Measurements from ENCODE around the gene MAP6D1. TPM values are rescaled to one million over a fixed set of nuclear protein-coding genes. Genes with fewer than 3 reads are reported as not detected.

The MAP6D1 gene
- total RNA-seq, 1 donor from 2014 or later = 1.2 TPM

DNA sequence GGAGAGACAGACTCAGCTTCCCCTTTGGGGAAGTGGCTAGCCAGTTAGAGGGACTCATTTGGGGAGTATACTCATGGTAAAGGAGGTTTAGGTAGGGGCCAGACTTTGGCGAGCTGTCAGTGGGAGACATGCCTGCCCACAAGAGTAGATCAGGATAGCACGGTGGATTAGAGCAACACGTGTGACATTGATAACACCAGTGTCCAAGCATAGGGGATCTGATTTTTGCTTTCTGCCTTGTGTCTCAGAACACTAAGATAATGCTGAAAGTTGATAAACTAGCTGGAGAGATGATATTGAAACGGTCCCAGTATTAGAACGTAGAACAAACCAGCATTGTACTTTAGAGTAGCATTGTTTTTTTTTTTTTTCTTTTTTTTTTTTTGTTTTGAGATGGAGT is 25.9 kb downstream of the MAP6D1 start:
- H3K4me1 ChIP-seq = no peaks in the 10 kb centered on the region

DNA sequence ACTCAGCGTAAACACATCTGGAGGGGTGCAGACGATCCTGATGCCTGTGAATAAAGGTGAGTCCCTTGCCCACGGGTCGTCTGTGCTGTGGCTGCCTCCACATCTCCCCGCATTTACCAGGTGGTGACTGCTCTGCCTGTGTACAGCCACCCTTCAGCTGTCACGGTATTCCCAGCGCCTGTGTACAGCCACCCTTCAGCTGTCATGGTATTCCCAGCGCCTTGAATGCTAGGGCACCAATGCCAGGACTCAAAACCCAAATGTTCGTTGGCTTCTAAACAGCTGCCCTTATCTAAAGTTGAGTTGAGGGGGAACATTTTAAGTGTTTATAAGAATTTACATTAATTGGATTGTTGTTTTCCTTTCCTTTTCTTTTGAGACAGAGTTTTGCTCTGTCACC is 27.4 kb downstream of the MAP6D1 start:
- Histone ChIP-seq H3K4me1 (no peaks in the 10 kb centered on the region), H3K27ac (no peak overlapping the region), H3K27me3 (no peaks in the 10 kb centered on the region), H3K9me3 (no peaks in the 10 kb centered on the region), H3K4me3 (no peak overlapping the region), H3K36me3 (peaks cover 68% of the 10 kb centered on the region)
- TF ChIP-seq CTCF (IDR thresholded peaks at IDR 0.05) = no peak
- intact Hi-C loops (cut with DNase I) = no loop called here
- ATAC-seq (no peak), DNase-seq (no peak)

More for the DNA sequence above, 25.9 kb downstream of the MAP6D1 start:
- no peak for TF ChIP-seq CTCF (IDR thresholded peaks at IDR 0.05)
- Histone ChIP-seq H3K36me3 (peaks cover 69% of the 10 kb centered on the region), H3K9me3 (no peaks in the 10 kb centered on the region), H3K27me3 (no peaks in the 10 kb centered on the region), H3K27ac (no peak overlapping the region), H3K4me3 (no peak overlapping the region)
- intact Hi-C loops (cut with DNase I) = no loop called here
- ATAC-seq (no peak), DNase-seq (no peak)

DNA sequence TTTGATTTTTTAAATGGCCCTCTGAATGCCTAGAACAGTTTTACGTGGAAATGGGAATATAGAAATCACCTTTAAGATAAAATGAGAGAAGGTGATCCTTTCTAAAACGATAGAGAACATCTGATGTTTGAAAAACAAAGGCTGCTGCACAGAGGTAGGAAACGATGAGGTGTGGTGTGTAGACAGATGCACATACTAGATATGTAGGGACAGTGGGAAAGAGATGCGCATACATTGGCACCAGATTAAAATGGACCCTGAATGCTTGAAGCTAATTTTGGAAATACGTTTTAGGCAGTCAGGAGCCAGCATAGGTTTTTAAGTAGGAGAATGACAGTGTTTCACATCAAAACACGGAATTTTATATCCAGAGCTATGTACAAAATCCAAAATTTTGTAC is 29.0 kb downstream of the MAP6D1 start:
- Histone ChIP-seq H3K27me3 (no peaks in the 10 kb centered on the region), H3K9me3 (no peaks in the 10 kb centered on the region), H3K36me3 (peaks cover 65% of the 10 kb centered on the region), H3K4me3 (no peak overlapping the region), H3K27ac (no peak overlapping the region), H3K4me1 (no peaks in the 10 kb centered on the region)
- intact Hi-C loops (cut with DNase I) = no loop called here
- no peak for DNase-seq
- ATAC-seq = no peak
- no peak for TF ChIP-seq CTCF (IDR thresholded peaks at IDR 0.05)

GRCh38 chr3:183794452-183794851 is 30.9 kb downstream of the MAP6D1 start:
- ATAC-seq = no peak
- intact Hi-C loops (cut with DNase I) = no loop called here
- DNase-seq = no peak
- Histone ChIP-seq H3K27me3 (no peaks in the 10 kb centered on the region), H3K9me3 (no peaks in the 10 kb centered on the region), H3K4me1 (no peaks in the 10 kb centered on the region), H3K27ac (no peak overlapping the region), H3K4me3 (no peak overlapping the region), H3K36me3 (peaks cover 68% of the 10 kb centered on the region)
- no peak for TF ChIP-seq CTCF (IDR thresholded peaks at IDR 0.05)

GRCh38 chr3:183792976-183793375 is 32.4 kb downstream of the MAP6D1 start:
- peaks cover 55% of the 10 kb centered on the region for H3K36me3 ChIP-seq
- no peaks in the 10 kb centered on the region for H3K9me3 ChIP-seq
- no peak overlapping the region for H3K4me3 ChIP-seq
- no peak for ATAC-seq
- no peaks in the 10 kb centered on the region for H3K27me3 ChIP-seq
- no peak for DNase-seq
- H3K4me1 ChIP-seq = no peaks in the 10 kb centered on the region
- intact Hi-C loops (cut with DNase I) = no loop called here
- H3K27ac ChIP-seq = no peak overlapping the region
- no peak for TF ChIP-seq CTCF (IDR thresholded peaks at IDR 0.05)

DNA sequence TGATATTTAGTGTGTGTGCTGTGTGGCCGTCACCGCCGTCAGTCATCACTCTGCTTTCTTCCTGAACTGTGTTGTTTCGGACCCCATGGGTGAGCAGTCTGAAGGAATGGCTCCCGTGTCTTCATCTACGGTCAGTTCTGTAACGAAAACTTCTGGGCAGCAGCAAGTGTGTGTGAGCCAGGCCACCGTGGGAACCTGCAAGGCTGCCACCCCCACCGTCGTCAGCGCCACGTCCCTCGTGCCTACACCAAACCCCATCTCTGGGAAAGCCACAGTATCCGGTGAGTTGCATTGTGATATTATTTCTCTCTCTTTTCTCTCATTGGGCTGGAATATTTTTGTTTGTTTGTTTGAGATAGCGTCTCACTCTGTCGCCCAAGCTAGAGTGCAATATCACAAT is 34.7 kb downstream of the MAP6D1 start:
- Histone ChIP-seq H3K4me3 (no peak overlapping the region), H3K9me3 (no peaks in the 10 kb centered on the region), H3K27me3 (no peaks in the 10 kb centered on the region), H3K36me3 (peaks cover 69% of the 10 kb centered on the region), H3K4me1 (no peaks in the 10 kb centered on the region), H3K27ac (no peak overlapping the region)
- no peak for DNase-seq
- no peak for ATAC-seq
- intact Hi-C loops (cut with DNase I) = no loop called here
- TF ChIP-seq CTCF (IDR thresholded peaks at IDR 0.05) = no peak
